ENCODE results near the gene S100A2.
"Not testable (repeated sequence)": the region's sequence is repeated elsewhere in the genome, so short reads cannot be mapped to it uniquely, and the experiment has no call there.

The S100A2 gene

GRCh38 chr1:153578490-153578889 lies 12.8 kb upstream of the S100A2 start:
- no peaks in the 10 kb centered on the region for H3K9me3 ChIP-seq (ENCODE audit: control insufficient read depth in 1 of 2, low read length in 2 of 2)
- no peak overlapping the region for H3K27ac ChIP-seq (ENCODE audit: low read depth, low read length)
- H3K4me1 ChIP-seq (ENCODE audit: control insufficient read depth in 1 of 2, insufficient read depth in 2 of 2, low read length in 2 of 2): peaks cover 0 to 3% of the 10 kb centered on the region in 2 donors
- H3K36me3 ChIP-seq (ENCODE audit: control insufficient read depth in 1 of 2, insufficient read depth in 2 of 2, low read length in 2 of 2): no peaks in the 10 kb centered on the region
- H3K27me3 ChIP-seq (ENCODE audit: control insufficient read depth in 1 of 2, insufficient read depth in 2 of 2, low read length in 2 of 2): no peaks in the 10 kb centered on the region
- no peak overlapping the region for H3K4me3 ChIP-seq (ENCODE audit: low read depth in 1 of 2, low read length in 2 of 2)
- H3K9ac ChIP-seq (ENCODE audit: low read depth in 1 of 2, low read length in 2 of 2): no peak overlapping the region

DNA sequence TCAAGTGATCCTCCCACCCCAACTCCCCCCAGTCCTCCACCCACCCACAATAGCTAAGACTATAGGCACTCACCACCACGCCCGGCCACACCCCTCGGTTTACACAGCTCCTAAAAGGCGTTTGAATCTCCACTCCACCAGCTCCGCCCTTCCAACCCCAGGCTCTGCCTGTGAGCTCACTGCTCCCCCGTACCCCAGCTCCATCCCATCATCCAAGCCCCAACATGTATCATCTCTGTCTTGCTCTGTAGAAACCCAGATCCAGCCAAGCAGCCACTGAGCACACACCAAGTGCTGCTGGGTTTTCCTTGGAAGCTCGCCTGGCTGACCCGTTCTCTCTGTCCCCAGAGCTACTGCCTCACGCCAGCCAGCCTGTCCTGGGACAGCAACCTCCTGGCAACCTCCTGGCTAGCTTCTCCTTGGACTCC lies 12.0 kb upstream of the S100A2 start:
- Histone ChIP-seq H3K9ac (ENCODE audit: low read depth in 1 of 2, low read length in 2 of 2) (no peak overlapping the region), H3K36me3 (ENCODE audit: control insufficient read depth in 1 of 2, insufficient read depth in 2 of 2, low read length in 2 of 2) (no peaks in the 10 kb centered on the region), H3K4me1 (ENCODE audit: control insufficient read depth in 1 of 2, insufficient read depth in 2 of 2, low read length in 2 of 2) (peaks cover 3 to 7% of the 10 kb centered on the region in 2 donors), H3K9me3 (ENCODE audit: control insufficient read depth in 1 of 2, low read length in 2 of 2) (no peaks in the 10 kb centered on the region), H3K4me3 (ENCODE audit: low read depth in 1 of 2, low read length in 2 of 2) (no peak overlapping the region), H3K27ac (ENCODE audit: low read depth, low read length) (no peak overlapping the region), H3K27me3 (ENCODE audit: control insufficient read depth in 1 of 2, insufficient read depth in 2 of 2, low read length in 2 of 2) (no peaks in the 10 kb centered on the region)

GRCh38 chr1:153577138-153577537 lies 11.5 kb upstream of the S100A2 start:
- H3K27me3 ChIP-seq (ENCODE audit: control insufficient read depth in 1 of 2, insufficient read depth in 2 of 2, low read length in 2 of 2): no peaks in the 10 kb centered on the region
- H3K36me3 ChIP-seq (ENCODE audit: control insufficient read depth in 1 of 2, insufficient read depth in 2 of 2, low read length in 2 of 2): no peaks in the 10 kb centered on the region
- no peak overlapping the region for H3K9ac ChIP-seq (ENCODE audit: low read depth in 1 of 2, low read length in 2 of 2)
- H3K4me1 ChIP-seq (ENCODE audit: control insufficient read depth in 1 of 2, insufficient read depth in 2 of 2, low read length in 2 of 2): peaks cover 3 to 12% of the 10 kb centered on the region in 2 donors
- no peak overlapping the region for H3K27ac ChIP-seq (ENCODE audit: low read depth, low read length)
- H3K4me3 ChIP-seq (ENCODE audit: low read depth in 1 of 2, low read length in 2 of 2): no peak overlapping the region
- no peaks in the 10 kb centered on the region for H3K9me3 ChIP-seq (ENCODE audit: control insufficient read depth in 1 of 2, low read length in 2 of 2)

- H3K9me3 ChIP-seq (ENCODE audit: control insufficient read depth in 1 of 2, low read length in 2 of 2); H3K9ac ChIP-seq (ENCODE audit: low read depth in 1 of 2, low read length in 2 of 2); H3K4me3 ChIP-seq (ENCODE audit: low read depth in 1 of 2, low read length in 2 of 2); H3K27ac ChIP-seq (ENCODE audit: low read depth, low read length); H3K27me3 ChIP-seq (ENCODE audit: control insufficient read depth in 1 of 2, insufficient read depth in 2 of 2, low read length in 2 of 2); H3K36me3 ChIP-seq (ENCODE audit: control insufficient read depth in 1 of 2, insufficient read depth in 2 of 2, low read length in 2 of 2): not testable (repeated sequence)
- peaks cover 8 to 19% of the 10 kb centered on the region in 2 donors for H3K4me1 ChIP-seq (ENCODE audit: control insufficient read depth in 1 of 2, insufficient read depth in 2 of 2, low read length in 2 of 2)
These were observed 9.9 kb upstream of the S100A2 start for GRCh38 chr1:153575497-153575896.

- not testable (repeated sequence) for H3K9ac ChIP-seq (ENCODE audit: low read depth in 1 of 2, low read length in 2 of 2); H3K27ac ChIP-seq (ENCODE audit: low read depth, low read length); H3K9me3 ChIP-seq (ENCODE audit: control insufficient read depth in 1 of 2, low read length in 2 of 2); H3K4me3 ChIP-seq (ENCODE audit: low read depth in 1 of 2, low read length in 2 of 2); H3K36me3 ChIP-seq (ENCODE audit: control insufficient read depth in 1 of 2, insufficient read depth in 2 of 2, low read length in 2 of 2); H3K27me3 ChIP-seq (ENCODE audit: control insufficient read depth in 1 of 2, insufficient read depth in 2 of 2, low read length in 2 of 2)
- H3K4me1 ChIP-seq (ENCODE audit: control insufficient read depth in 1 of 2, insufficient read depth in 2 of 2, low read length in 2 of 2): peaks cover 10 to 21% of the 10 kb centered on the region in 2 donors
These were observed 9.4 kb upstream of the S100A2 start for GRCh38 chr1:153575081-153575491.

DNA sequence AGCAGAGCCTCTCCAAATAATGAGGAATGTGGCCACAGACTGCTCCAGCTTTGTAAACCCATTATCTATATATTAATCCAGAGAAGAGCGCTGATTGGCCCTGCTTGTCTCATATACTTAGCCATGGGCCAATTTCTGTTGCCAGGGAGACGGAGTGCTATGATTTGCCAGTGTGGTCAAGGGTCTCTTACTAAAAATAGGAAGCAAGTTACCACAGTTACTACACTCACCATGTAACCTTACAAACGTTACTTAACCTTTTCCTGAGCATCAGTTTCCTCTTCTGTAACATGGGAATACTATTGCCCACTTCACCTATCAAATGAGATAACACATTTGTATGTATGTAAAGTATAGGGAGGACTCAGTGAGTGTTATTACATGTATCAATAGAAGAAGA lies 7.7 kb upstream of the S100A2 start:
- Histone ChIP-seq H3K9ac (ENCODE audit: low read depth in 1 of 2, low read length in 2 of 2) (no peak overlapping the region), H3K27ac (ENCODE audit: low read depth, low read length) (no peak overlapping the region), H3K27me3 (ENCODE audit: control insufficient read depth in 1 of 2, insufficient read depth in 2 of 2, low read length in 2 of 2) (no peaks in the 10 kb centered on the region), H3K9me3 (ENCODE audit: control insufficient read depth in 1 of 2, low read length in 2 of 2) (no peaks in the 10 kb centered on the region), H3K4me3 (ENCODE audit: low read depth in 1 of 2, low read length in 2 of 2) (no peak overlapping the region), H3K4me1 (ENCODE audit: control insufficient read depth in 1 of 2, insufficient read depth in 2 of 2, low read length in 2 of 2) (peaks cover 16 to 21% of the 10 kb centered on the region in 2 donors), H3K36me3 (ENCODE audit: control insufficient read depth in 1 of 2, insufficient read depth in 2 of 2, low read length in 2 of 2) (no peaks in the 10 kb centered on the region)

- Histone ChIP-seq H3K36me3 (ENCODE audit: control insufficient read depth in 1 of 2, insufficient read depth in 2 of 2, low read length in 2 of 2) (no peaks in the 10 kb centered on the region), H3K9me3 (ENCODE audit: control insufficient read depth in 1 of 2, low read length in 2 of 2) (no peaks in the 10 kb centered on the region), H3K4me3 (ENCODE audit: low read depth in 1 of 2, low read length in 2 of 2) (no peak overlapping the region), H3K4me1 (ENCODE audit: control insufficient read depth in 1 of 2, insufficient read depth in 2 of 2, low read length in 2 of 2) (peaks cover 24 to 29% of the 10 kb centered on the region in 2 donors), H3K27me3 (ENCODE audit: control insufficient read depth in 1 of 2, insufficient read depth in 2 of 2, low read length in 2 of 2) (no peaks in the 10 kb centered on the region), H3K27ac (ENCODE audit: low read depth, low read length) (no peak overlapping the region), H3K9ac (ENCODE audit: low read depth in 1 of 2, low read length in 2 of 2) (no peak overlapping the region)
These were observed 6.9 kb upstream of the S100A2 start for GRCh38 chr1:153572569-153573015.

DNA sequence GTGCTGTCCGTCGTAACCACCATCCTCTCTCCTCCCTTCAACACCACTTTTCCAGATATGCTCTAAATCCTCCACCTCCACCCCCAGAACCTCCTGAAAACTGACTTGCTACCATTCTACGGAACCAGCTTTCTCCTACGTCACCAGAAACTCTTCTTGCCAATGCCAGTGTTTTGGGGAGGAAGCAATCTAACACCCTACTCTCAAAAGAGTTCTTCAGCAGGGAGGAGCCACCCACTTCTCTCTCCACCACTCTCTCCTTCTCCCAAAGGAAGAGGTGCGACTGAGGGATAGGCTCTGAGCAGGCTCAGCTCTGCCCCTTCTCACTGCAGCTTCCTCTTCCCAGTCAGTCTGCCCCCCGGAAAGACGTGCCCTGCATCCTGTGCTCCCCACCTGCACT lies 6.1 kb upstream of the S100A2 start:
- Histone ChIP-seq H3K27me3 (ENCODE audit: control insufficient read depth in 1 of 2, insufficient read depth in 2 of 2, low read length in 2 of 2) (no peaks in the 10 kb centered on the region), H3K9me3 (ENCODE audit: control insufficient read depth in 1 of 2, low read length in 2 of 2) (no peaks in the 10 kb centered on the region), H3K27ac (ENCODE audit: low read depth, low read length) (no peak overlapping the region), H3K36me3 (ENCODE audit: control insufficient read depth in 1 of 2, insufficient read depth in 2 of 2, low read length in 2 of 2) (no peaks in the 10 kb centered on the region), H3K9ac (ENCODE audit: low read depth in 1 of 2, low read length in 2 of 2) (no peak overlapping the region), H3K4me3 (ENCODE audit: low read depth in 1 of 2, low read length in 2 of 2) (no peak overlapping the region), H3K4me1 (ENCODE audit: control insufficient read depth in 1 of 2, insufficient read depth in 2 of 2, low read length in 2 of 2) (peaks cover 33 to 36% of the 10 kb centered on the region in 2 donors)

- Histone ChIP-seq H3K4me3 (ENCODE audit: low read depth in 1 of 2, low read length in 2 of 2) (no peak overlapping the region), H3K27ac (ENCODE audit: low read depth, low read length) (no peak overlapping the region), H3K9ac (ENCODE audit: low read depth in 1 of 2, low read length in 2 of 2) (no peak overlapping the region), H3K4me1 (ENCODE audit: control insufficient read depth in 1 of 2, insufficient read depth in 2 of 2, low read length in 2 of 2) (peaks cover 38 to 44% of the 10 kb centered on the region in 2 donors), H3K9me3 (ENCODE audit: control insufficient read depth in 1 of 2, low read length in 2 of 2) (no peaks in the 10 kb centered on the region), H3K27me3 (ENCODE audit: control insufficient read depth in 1 of 2, insufficient read depth in 2 of 2, low read length in 2 of 2) (no peaks in the 10 kb centered on the region), H3K36me3 (ENCODE audit: control insufficient read depth in 1 of 2, insufficient read depth in 2 of 2, low read length in 2 of 2) (no peaks in the 10 kb centered on the region)
These were observed 5.2 kb upstream of the S100A2 start for GRCh38 chr1:153570874-153571273.

GRCh38 chr1:153569465-153569864 lies 3.8 kb upstream of the S100A2 start:
- H3K9me3 ChIP-seq (ENCODE audit: control insufficient read depth in 1 of 2, low read length in 2 of 2): no peaks in the 10 kb centered on the region
- H3K9ac ChIP-seq (ENCODE audit: low read depth in 1 of 2, low read length in 2 of 2): no peak overlapping the region
- no peaks in the 10 kb centered on the region for H3K36me3 ChIP-seq (ENCODE audit: control insufficient read depth in 1 of 2, insufficient read depth in 2 of 2, low read length in 2 of 2)
- H3K27me3 ChIP-seq (ENCODE audit: control insufficient read depth in 1 of 2, insufficient read depth in 2 of 2, low read length in 2 of 2): no peaks in the 10 kb centered on the region
- peaks cover 45 to 54% of the 10 kb centered on the region in 2 donors for H3K4me1 ChIP-seq (ENCODE audit: control insufficient read depth in 1 of 2, insufficient read depth in 2 of 2, low read length in 2 of 2)
- H3K4me3 ChIP-seq (ENCODE audit: low read depth in 1 of 2, low read length in 2 of 2): no peak overlapping the region
- H3K27ac ChIP-seq (ENCODE audit: low read depth, low read length): no peak overlapping the region
